CD4-positive, alpha-beta T cell treated with Interleukin-4 for 1 hour (primary cell): ENCODE data around the gene MANBA.
"Not testable (repeated sequence)": the region's sequence is repeated elsewhere in the genome, so short reads cannot be mapped to it uniquely, and the experiment has no call there.

ENCODE experiments used
- DNase-seq, 2 donors: peaks; one replicate each; pipeline ENCODE4 v3.0.0-alpha.2; 2020 to 2022

Gene MANBA

DNA sequence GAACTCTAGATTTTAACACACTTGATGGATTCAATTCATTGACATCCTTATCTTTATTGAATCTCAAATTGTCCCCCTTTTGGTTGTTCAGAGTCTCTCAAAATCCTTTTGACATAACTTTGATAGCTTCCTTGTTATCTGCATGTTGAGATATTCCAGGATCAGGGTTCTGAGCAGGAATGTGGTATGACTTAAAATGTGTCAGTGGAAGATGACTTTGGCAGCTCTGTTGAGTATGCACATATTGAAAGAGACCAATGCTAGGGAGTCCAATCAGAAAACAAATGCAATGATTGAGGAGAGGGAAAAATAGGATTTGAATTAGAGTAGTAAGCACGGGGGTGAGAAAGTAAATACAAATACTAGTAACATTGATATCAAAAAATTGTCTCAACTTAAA lies 93.8 kb downstream of the MANBA start:
- no peak for DNase-seq

DNA sequence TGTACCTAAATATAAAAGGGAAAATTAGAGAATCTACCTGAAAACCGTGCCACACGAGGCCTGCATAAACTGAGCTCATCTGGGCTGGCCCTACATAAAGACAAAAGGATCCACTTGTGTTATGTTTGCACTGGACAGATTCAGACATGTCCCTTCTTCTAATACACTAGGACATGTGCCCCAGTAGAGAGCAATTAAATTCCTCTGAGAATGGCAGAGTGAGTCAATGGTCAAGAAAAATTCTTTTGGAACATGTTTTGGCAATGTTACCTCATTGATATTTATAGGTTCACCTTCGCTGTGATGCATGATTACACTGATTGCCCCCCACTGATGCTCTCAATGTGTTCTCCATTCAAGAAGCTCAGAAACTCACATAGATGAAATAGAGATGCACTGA lies 95.2 kb downstream of the MANBA start:
- DNase-seq: no peak

DNA sequence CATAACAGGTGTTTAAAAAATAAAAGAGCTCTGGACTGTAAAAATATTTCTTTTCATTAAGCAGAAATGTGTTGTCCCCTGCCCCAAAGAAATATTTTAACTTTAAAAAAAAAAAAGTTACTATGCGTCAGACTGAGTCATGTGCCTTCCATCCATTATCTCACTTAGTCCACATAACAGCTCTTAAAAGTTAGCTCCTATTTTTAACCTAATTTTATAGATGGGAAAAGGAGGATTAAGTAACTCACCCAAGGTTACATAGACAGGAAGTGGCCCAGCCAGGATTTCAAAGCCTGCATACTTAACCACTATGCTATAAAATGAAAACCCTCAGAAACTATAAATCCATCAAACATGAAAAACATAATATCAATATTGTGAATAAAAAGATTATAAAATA lies 97.7 kb downstream of the MANBA start:
- no peak for DNase-seq

DNA sequence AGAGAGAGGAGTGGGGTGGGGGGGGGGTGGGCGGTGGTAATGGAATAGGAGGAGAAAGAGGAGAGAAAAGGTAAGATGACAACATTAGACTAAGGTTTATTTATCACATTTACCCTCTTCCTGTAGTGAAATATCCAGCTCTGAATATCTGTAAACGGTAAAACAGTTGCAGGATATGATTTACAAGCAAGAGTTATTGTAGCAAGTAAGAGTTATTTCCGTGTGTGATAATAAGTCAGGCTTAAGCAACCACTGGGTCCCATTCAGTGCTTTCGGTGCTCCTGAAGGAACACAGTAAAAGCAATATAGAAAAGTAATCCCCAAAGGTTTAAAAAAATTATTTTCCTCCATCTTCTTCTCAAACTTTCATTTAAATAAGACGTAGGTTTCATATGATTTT lies 103.6 kb downstream of the MANBA start:
- no peak for DNase-seq

DNA sequence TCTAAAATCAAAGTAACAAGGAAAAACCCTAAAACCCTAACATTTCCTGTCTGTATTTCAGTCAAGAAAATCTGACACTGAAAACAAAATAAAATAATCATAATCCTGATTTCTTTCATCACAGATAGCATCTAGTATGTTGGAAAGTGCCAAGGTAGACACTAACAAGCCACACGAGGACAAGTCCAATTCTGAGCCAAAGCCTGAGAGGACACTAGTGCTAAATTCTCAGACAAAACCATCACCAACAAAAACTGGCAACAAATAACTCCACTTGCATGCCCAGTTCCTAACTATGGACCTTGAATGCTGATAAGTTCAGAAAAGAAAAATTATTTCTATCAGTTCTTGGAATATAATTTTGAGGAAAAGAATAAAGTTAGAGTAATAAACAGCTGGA lies 113.7 kb downstream of the MANBA start:
- DNase-seq: no peak

DNA sequence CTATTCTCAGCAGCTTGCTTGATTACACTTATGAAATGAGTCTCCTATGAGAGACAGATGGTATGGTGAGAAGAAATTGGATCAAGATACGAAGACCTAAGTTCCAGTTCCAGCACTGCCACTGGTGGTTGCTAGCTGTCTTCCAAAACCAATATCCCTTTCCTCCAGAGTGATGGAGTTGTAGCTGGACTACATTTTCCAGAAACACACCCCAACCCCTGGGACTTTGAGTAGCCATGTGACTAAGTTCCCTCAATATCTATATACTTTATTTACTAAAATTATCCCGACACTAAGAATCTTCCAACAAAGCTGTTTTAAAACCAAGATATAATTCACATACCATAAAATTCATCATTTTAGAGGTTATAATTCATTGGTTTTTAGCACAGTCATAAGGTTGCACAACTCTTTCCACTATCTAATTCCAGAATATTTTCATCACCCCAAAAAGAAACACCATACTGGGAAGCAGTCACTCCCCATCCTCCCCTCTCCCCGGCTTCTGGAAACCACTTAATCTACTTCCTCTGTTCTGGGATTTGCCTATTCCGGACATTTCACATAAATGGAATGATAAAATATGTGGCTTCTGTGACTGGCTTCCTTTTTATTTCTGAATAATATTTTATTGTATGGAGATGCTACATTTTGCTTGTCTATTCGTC lies 118.0 kb downstream of the MANBA start:
- DNase-seq: no peak

DNA sequence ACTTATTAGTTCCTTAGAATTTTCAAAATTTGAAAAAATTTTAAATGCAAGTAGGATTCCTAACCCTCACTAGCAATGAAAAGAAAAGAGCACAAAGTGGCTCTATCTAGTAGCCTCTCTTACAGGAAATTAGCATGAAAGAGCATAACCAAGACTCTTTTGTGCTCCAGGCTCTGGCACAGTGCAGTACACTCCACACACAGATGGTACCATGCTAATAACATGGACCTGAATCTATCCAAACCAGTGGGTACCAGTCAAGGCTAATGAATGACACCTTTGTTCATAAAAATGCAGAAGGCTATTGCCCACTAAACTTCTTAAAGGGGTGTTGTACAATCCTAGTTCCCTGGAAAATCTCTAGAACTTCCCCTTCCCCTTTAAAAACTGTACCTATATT lies 119.0 kb downstream of the MANBA start:
- no peak for DNase-seq

DNA sequence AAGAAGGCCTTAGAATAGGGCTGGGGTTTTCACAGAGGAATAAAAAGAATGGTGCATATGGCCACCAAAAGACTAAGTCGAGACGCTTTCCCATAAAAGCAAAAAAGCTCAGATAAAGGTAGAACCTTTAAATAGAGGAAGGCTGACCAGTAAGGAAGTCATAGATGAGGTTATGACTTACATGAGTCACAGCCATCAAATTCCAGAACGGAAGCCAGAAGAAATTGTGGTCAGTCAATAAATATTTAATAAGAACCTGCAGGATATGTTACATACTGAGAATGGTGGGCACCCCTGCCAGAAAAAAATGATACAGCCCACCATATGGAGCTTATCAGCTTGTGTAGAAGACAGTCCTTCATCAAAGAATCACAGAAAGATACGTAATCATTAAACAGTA lies 120.1 kb downstream of the MANBA start:
- DNase-seq: no peak

DNA sequence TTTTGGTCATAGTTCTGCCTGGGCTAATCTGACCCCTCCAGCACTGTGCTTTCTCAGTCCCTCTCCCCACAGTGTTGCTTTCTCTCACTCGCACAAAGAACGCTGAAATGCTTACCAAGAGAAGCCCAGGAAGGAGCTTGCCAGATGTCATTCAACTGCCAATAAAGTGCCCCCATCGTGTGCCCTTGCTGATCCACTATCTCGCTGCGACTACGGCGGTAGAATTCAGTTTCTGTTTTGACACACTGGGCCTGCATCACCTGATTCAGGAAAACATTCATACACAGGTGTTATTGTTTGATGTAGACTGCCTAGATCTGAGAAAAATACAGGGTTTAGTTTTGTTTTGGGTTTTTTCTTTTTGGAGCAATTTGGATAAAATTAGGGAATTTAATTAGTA lies 121.2 kb downstream of the MANBA start:
- DNase-seq: peak in 1 of 2 donors; percentile 38

DNA sequence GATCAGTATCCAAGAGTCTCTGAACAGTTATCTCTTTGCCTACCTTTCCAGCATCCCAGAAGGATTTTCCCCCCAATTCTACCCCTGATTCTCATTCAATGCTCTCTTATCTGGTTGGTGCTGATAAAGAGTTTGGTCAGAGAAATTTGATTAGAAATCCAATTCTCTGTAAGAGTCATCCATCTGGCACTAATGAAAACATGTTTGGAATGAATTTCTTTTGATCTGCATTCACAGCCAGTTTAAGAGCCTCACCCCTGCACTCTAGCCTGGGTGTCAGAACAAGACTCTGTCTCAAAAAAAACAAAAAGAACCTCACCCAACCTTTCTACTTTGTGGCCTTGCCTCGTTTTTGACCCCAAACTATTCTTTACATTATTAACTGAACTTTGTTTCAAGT lies 122.1 kb downstream of the MANBA start:
- DNase-seq: no peak

DNA sequence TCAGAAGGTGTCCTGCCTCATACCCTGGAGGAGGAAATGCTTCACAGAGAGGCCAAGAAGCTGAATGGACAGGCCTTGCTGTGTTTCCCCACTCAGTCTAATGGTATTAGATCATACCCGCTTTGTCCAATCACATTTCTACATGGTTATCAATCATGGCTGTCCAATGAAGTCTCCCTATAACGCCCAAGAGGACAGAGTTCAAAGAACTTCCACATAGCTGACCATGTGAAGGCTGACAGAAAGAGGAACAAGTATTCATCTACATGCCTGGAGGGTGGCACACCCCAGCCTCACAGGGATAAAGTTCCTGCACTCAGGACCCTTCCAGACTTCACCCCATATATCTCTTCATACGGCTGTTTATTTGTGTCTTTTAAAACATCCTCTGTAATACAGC lies 123.4 kb downstream of the MANBA start:
- no peak for DNase-seq

DNA sequence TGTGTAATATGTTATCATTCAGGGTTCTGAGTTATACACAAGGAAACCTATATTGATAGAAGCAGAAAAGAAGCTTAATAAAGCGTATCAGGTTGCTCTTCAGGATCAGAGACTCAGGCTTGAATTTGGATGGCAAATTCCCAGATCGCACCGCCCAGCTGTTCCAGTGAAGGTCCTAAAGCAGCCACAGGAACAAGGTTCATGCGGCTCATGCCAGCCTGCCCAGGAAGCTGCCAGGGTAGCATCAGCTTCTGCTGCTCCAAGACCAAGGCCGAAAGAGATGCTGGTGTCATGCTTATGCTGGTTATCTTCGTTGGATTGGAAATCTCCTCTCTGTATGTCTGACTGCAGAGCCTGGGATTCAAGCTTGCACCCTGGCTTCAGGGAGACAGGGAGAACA lies 127.7 kb downstream of the MANBA start:
- no peak for DNase-seq

DNA sequence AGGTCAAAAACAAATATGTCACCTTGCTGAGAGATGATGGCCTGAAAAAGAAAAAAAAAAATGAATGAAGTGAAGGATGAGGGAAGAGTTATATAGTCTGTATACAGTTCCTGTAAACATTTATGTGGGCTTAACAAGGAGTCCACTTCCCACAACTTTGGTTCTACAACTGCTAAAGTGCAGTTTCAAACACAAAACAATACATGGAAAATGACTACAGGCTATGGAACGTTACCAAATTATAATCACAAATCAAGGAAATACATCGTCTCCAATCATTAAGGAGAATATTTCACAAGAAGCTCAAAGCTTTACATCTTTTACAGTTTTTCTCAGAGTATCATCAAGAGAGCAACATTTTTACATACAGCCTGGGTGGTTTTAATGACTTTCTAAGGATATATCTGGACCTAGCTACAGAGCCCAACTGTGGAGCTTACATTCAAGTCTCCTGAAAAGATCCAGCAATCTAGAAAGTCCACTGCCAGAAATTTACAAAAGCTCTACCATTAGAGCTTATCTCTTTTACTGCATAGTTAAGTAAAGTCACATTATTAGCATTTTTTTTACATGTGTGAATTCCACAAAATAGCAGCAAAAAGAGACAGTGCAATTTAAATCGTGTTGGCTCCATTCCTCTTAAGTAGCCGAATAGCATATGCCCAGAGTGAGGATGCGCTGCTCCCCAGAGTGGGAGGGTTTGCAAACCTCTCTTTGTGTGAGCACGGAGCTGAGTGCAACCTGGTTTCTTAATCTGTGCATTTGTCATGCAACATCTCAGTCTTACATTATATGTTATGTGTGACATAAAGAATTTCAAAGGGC lies 128.3 kb downstream of the MANBA start:
- no peak for DNase-seq

DNA sequence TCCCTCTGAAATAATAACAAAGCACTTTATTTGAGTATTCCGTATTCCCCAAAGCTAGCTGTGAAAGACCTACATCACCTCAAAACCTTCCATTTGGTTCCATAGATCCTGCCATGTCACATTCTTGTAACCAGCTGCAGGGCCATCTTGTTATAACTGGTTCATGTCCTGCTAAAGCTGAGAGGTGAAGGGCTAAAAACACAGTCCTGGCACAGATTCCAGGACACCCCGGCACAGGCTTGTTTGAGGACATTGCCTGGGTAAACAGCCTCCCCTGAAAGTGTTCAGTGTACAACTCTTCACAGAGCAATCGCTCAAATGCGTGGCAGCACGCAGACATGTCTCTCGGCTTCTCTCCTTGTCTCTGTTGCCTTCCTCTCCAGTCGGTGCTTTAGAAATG lies 129.2 kb downstream of the MANBA start:
- no peak for DNase-seq

DNA sequence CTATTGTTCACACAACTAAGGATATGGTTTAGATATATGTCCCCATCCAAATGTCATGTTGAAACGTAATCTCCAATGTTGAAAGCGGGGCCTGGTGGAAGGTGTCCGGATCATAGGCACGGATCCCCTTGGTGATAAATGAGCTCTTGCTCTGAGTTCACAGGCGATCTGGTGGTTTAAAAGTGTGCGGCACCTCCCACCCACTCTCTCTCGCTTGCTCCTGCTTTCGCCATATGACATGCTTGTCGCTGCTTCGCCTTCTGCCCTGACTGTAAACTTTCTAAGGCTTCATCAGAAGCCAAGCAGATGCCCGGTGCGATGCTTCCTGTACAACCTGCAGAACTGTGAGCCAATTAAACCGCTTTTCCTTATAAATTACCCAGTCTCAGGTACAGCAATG lies 131.1 kb downstream of the MANBA start:
- peak in 1 of 2 donors; percentile 11 for DNase-seq

DNA sequence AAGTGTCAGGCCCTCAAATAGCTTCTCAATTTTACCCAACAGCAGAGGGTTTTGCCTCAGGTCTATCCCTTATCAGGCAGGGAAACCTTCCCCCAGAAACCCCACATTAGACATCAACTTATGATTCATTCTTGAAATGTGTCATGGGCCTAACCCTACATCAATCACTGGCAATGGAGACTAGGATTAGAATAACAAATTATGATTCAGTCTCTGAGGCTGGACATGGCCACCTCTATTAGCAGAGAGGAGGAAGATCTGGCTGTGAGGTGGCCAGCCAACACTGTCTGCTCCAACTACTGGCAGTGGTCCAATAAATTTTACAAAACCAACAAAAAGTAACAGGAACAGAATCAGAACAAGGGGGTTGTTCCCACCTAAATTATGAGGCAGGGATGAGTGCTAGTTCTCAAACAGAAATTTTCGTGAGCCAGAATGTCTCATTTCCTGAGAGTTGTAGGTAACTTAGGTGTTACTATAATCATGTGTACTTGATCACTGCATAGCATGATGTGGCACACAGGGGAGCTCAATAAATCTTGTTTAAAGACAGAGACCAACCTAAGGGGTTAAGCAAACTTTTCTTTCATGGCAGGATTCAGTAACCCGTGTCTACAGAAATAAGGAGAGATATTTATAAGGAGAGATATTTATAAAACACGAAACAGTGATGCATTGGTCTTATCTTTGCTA lies 132.8 kb downstream of the MANBA start:
- DNase-seq: peak in 1 of 2 donors; percentile 11

DNA sequence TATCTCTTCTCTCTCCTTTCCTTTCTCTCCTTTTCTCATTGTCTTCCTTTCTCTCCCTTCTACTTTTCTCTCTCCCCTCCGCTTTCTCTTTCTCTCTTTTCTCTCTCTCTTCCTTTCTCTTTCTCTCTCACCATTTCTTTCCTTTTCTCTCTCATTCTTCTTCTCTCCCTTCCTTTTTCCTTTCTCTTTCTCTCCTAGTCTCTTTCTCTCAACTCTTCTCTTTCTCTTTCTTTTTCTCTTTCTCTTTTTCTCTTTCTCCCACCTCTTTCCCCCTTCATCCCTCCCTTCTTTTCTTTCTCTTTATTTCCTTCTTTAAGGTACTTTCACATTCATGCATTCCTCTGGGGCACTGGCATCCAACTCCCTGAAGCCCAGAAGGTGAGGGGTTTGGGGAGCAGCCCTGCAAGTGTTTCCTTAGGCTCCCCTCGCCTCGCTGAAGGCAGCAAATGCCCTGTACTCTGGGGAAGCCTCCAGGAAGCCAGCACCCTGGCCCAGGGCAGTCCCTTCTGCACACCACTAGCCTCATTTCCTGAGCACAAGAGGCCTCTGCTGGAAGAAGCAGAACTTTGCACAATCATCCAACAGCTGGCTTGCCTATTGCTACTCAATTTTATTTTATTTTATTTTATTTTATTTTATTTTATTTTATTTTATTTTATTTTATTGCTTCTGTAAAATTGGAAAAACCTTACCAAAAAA lies 135.4 kb downstream of the MANBA start:
- peak; percentile 80 to 85 for DNase-seq

DNA sequence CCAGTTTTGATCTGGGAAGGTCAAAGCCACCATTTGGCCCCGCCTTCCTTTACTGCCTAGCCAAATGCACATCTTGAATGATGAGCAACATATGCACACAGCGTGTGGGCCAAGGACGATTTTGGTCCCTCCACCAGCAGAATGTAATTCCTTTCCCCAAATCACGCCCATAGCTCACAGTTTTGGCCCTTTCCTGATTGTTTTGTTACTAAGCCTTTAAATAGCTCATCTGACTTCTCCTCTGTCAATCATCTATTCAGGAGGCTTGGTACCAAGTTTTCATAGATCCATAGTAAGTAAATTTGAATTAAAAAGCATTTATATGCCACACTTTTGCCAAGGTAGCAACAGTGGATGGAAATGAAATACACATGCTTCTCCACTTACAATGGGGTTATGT lies 136.3 kb downstream of the MANBA start:
- DNase-seq: no peak

DNA sequence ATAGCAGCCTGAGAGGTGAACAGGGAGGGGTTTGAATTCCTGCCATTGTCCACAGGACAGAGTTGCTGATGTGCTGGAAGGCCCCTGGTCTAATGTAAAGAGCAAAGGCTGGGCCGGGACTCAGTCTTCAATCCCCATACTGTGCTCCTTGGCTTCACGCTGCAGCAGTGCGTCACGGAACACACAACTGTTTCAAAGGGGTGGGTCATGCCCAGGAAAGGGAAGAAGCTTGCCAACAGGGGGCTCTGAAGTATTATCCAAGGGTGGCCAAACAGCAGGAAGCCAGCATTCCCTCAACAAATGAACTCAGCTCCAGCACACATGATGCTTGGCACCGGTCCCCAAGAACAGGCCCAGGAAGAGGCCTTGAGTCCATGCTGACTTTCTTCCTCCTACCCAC lies 137.1 kb downstream of the MANBA start:
- no peak for DNase-seq

DNA sequence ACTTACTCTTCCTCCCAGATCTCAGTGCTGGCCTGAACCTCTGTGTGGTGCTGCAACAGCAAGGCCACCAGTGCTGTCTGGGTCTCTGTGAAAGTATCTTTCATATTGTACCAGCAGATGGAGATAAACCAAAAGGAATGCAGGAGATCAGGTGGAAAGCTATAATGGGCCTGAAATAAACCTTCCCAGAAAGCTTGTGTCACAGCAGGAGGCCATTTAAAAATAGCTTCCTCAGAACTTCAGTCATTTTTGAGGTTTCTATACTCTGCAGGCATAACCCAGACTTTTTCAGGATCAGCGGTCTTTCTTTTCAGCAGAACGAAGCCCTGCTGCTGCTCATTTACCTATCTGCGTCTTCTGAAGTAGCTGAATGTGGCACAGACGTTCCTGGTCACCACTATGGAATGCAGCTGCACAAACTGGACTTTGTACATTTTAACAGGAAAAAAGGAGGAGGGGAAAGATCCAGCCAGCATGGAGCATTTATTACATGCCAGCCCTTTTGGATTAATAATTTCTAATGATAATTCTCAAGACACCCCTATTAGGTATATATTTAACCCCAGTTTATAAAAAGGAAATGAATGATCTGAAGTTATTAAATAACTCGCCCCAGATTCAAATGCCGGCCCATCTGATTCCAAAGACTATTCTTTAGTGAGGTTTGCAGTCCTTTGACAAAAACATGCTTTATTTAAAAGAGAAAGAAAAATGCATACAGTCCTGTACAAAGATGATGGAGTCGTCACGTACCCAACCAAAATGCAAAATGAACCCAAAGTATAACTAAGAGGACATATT lies 139.9 kb downstream of the MANBA start:
- DNase-seq: peak in 1 of 2 donors; percentile 33

DNA sequence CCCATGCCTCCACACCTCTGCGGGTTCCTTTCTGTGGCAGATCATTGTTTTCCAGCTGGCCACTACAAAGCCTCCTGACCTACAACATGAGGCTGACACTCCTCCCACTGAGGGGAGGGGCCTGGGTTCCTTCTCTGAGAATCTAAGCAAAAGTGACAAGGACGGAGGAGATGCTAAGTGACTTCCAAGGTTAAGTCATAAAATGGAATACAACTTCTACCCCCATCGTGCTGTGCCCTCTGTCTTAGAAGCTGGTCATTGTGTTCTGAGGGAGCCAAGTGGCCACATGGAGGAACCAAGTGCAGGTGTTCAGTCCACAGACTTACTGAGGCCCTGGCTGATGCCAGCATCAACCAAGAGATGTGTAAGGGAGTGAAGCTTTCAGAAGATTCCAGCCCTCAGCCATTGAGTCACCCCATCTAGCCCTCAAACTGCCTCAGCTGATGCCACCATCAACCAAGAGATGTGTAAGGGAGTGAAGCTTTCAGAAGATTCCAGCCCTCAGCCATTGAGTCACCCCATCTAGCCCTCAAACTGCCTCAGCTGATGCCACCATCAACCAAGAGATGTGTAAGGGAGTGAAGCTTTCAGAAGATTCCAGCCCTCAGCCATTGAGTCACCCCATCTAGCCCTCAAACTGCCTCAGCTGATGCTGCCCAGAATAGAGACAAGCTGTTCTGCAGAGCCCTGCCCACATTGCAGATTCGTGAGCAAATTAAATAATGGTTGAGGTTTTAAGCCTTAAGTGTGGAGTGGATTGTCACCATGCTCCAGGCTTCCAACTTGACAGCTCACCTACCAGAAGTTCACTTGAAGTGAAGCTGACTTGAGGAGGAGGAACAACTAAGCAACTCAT lies 140.8 kb downstream of the MANBA start:
- not testable (repeated sequence) for DNase-seq
